GM18526 (cell line): ENCODE results near the gene ADGRV1.

Experiments
- POLR2A ChIP-seq: IDR thresholded peaks from 3 replicates; pipeline ENCODE4 v1.6.1; 2011; ENCODE audit not compliant: insufficient read length; ENCODE audit errors: extremely low read depth

Gene ADGRV1

GRCh38 chr5:90558344-90559192, at the start of gene ADGRV1:
ADGRV1 (plus strand) TSS chr5:90558797; CDS start chr5:90558896, 99 bp downstream.
- no peak for TF ChIP-seq POLR2A

- TF ChIP-seq POLR2A = no peak
Measured at GRCh38 chr5:90510438-90510837, 48.2 kb upstream of the ADGRV1 start.

GRCh38 chr5:90514520-90514919, 44.1 kb upstream of the ADGRV1 start:
- TF ChIP-seq POLR2A = no peak

- no peak for TF ChIP-seq POLR2A
Measured at GRCh38 chr5:90518661-90519060, 39.9 kb upstream of the ADGRV1 start.

- no peak for TF ChIP-seq POLR2A
Measured at GRCh38 chr5:90519081-90519480, 39.5 kb upstream of the ADGRV1 start.

GRCh38 chr5:90528601-90529193, 29.9 kb upstream of the ADGRV1 start:
- TF ChIP-seq POLR2A = no peak

DNA sequence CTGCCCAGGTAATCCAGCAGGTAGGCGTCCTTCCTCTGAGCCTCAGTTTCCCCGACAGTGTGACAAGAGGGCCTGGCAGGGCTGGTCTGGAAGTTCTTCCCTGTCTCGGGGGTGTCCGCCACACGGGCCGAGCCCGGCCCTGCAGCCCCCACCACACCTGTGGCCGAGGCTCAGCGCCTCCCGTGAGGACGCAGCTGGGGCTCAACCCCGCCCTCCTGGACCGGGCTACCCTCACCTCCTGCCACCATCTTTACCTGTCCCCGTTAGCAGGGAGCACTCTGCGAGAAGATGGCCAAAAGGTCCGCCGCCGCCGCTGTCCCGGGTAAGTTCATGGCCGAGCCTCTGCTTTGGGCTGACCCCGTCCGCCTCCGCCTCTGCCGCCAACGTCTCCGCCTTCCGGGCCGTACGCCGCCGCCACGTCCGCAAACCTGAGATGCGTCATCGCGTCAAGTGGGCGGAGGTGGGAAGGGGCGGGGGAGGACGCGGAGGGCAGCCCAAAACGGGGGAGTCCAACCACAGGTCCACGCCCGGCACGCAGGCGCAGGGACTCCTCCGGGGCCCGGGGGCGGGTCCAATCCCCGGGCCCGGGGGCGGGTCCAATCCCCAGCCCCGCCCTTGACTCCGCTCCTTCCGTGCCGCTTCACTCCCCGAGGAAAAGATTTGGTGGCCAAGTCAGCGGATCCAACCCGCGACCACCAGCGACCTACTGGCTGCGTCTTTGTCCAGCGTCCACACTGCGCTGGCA, 29.2 kb upstream of the ADGRV1 start, which contains the start of gene LYSMD3:
Gene LYSMD3 (minus strand): TSS at position 391 of the 745 bp plus-strand sequence. CDS start 4,295 bp downstream, outside the sequence.
- TF ChIP-seq POLR2A = peak; percentile 86

DNA sequence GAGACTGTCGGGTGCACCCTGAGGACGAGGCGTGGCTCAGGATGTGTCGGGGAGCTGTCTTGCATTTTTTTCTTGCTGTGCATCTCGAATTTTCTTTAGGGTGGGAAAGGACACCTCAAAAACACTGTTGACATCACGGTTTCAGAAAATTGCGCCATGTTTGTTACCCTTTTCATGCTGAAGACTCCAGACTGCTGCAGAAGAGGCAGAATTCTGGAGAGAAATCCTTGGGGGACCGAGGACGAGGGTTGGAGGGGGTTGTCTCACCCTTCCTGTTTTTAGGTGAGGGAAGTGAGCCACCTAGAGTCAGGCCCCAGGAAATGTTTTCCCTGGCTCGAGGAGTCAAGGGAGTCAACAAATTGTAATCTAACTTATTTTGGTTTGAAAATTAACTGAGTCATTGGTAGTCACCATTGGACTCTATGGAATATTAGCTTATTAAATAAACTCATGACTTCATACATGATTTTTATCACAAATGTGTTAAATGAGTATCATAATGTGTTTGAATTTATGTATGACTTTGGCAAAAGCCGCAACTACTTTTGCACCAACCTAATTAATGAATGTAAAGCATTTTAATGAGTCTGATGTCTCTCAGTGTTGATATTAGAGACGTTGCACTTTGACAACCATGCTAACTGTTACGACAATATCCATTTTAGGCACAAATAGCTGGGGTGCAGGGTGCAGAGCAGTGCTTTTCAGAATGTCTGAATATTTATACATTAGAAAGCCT, 28.5 kb upstream of the ADGRV1 start:
- no peak for TF ChIP-seq POLR2A

DNA sequence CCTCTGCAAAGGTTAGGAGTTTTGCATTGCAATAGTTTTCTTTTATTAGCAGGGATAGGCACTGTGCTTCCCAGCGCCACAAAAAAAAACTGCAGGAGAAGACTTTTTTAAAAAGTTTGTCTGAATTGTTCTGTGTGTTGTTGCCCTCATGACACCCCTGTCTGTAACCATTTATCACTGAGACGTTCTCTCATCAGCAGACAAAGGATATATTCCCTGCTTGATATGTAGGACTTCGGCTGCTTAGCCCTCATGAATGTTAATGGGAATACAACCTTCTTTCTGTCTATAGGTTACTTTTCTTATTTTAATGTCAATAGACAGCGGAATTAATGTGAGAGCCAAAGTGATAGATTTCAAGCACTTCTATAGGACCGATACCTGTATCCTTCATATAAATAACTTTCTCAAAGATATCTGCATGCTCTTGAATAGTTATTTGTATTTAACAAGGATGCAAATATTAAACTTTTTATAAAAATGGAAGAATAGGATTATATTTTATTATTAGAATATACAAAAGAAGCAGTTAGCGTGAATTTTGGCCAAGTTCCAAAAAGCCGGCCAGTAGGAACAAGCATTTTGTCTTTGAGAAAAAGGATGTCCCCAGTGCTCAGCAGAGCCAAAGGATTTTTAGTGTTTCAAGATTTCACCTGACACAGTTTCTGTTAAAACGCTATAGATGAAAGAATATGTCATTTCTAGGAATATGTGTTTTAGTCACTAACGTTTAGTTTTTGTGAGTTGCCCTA, 27.7 kb upstream of the ADGRV1 start:
- TF ChIP-seq POLR2A = no peak

- no peak for TF ChIP-seq POLR2A
Measured at GRCh38 chr5:90533794-90534193, 24.8 kb upstream of the ADGRV1 start.

- TF ChIP-seq POLR2A = no peak
Measured at GRCh38 chr5:90534922-90535321, 23.7 kb upstream of the ADGRV1 start.

DNA sequence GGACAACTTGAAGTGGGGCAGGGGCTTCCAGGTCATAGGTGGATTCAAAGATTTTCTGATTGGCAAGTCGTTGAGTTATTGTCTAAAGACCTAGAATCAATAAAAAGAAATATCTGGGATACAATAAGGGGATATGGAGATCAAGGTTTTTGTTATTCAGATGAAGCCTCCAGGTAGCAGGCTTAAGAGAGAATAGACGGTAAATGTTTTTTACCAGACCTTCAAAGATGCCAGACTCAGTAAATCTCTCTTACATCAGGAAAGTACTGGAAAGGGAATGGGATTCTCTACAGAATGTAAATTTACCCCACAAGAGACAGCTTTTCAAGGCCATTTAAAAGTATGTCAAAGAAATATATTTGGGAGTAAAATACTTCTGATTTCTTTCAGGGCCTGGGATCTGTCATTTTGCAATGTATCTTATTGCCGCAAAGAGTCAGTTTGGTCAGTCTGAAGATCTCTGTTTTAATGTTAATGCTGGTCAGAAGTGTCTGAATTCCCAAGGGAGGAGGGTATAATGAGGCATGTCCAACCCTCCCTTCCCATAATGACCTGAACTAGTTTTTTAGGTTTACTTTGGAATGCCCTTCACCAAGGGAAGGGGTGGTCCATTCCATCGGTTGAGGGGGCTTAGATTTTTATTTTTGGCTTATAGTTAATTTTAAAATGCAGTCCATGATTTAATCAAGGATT, 15.6 kb upstream of the ADGRV1 start:
- TF ChIP-seq POLR2A = no peak

GRCh38 chr5:90545511-90545910, 13.1 kb upstream of the ADGRV1 start:
- no peak for TF ChIP-seq POLR2A
